ENCODE measurements around the gene ATRX. TPM values are rescaled to one million over a fixed set of nuclear protein-coding genes. Genes with fewer than 3 reads are reported as not detected.

Gene ATRX
- total and polyA plus RNA-seq, 12 donors, result 10.3 to 101 (median 67.1) TPM

- no peak overlapping the region for H3K27ac ChIP-seq
- intact Hi-C loops (cut with DNase I), result no loop called here
- no peak for DNase-seq
- H3K27me3 ChIP-seq, result no peaks in the 10 kb centered on the region
- H3K4me1 ChIP-seq (replicated peaks in 1 of 2), result no peaks in the 10 kb centered on the region
- H3K36me3 ChIP-seq (replicated peaks in 1 of 2), result no peaks in the 10 kb centered on the region
- TF ChIP-seq POLR2A (IDR thresholded peaks at IDR 0.05) (no peak), CTCF (IDR thresholded peaks at IDR 0.05) (no peak)
- no peak overlapping the region for H3K4me3 ChIP-seq
- H3K9me3 ChIP-seq (replicated peaks in 1 of 3), result no peaks in the 10 kb centered on the region
- WGBS, 4 donors, result 72 to 81% (median 76%) methylated on average over 9 to 10 of the region's 10 CpGs
These were observed 117.4 kb downstream of the ATRX start for GRCh38 chrX:77668391-77669237.

- peaks cover 0 to 7% of the 10 kb centered on the region in 2 donors for H3K36me3 ChIP-seq (replicated peaks in 1 of 2)
- no peak for DNase-seq
- 54 to 94% (median 81%) methylated on average over 3 of the region's 3 CpGs for WGBS, 4 donors
- no peaks in the 10 kb centered on the region for H3K27me3 ChIP-seq
- H3K4me1 ChIP-seq (replicated peaks in 1 of 2), result no peaks in the 10 kb centered on the region
- no peak overlapping the region for H3K4me3 ChIP-seq
- intact Hi-C loops (cut with DNase I), result no loop called here
- no peaks in the 10 kb centered on the region for H3K9me3 ChIP-seq (replicated peaks in 1 of 3)
- TF ChIP-seq POLR2A (IDR thresholded peaks at IDR 0.05) (no peak), CTCF (IDR thresholded peaks at IDR 0.05) (no peak)
- no peak overlapping the region for H3K27ac ChIP-seq
These were observed 127.1 kb downstream of the ATRX start for GRCh38 chrX:77658886-77659285.

- Histone ChIP-seq H3K4me1 (replicated peaks in 1 of 2) (no peaks in the 10 kb centered on the region), H3K27ac (no peak overlapping the region)
- intact Hi-C loops (cut with DNase I), result no loop called here
These were observed 133.9 kb downstream of the ATRX start for GRCh38 chrX:77652095-77652494.

GRCh38 chrX:77640702-77641101, 145.3 kb downstream of the ATRX start:
- Histone ChIP-seq H3K36me3 (replicated peaks in 1 of 2) (no peaks in the 10 kb centered on the region), H3K27ac (no peak overlapping the region), H3K4me3 (no peak overlapping the region), H3K4me1 (replicated peaks in 1 of 2) (no peaks in the 10 kb centered on the region), H3K9me3 (replicated peaks in 1 of 3) (peaks cover 0 to 8% (median 0%) of the 10 kb centered on the region in 3 donors), H3K27me3 (no peaks in the 10 kb centered on the region)
- TF ChIP-seq POLR2A (IDR thresholded peaks at IDR 0.05), result no peak
- TF ChIP-seq CTCF (IDR thresholded peaks at IDR 0.05), result no peak
- intact Hi-C loops (cut with DNase I), result no loop called here
- no peak for DNase-seq
- 81 to 96% (median 87%) methylated on average over 4 of the region's 4 CpGs for WGBS, 4 donors

More at GRCh38 chrX:77652095-77652494, 133.9 kb downstream of the ATRX start:
- WGBS, 4 donors, result 86 to 98% (median 92%) methylated on average over 5 of the region's 5 CpGs
- Histone ChIP-seq H3K9me3 (replicated peaks in 1 of 3) (no peaks in the 10 kb centered on the region), H3K4me3 (no peak overlapping the region), H3K36me3 (replicated peaks in 1 of 2) (peaks cover 0 to 6% of the 10 kb centered on the region in 2 donors), H3K27me3 (no peaks in the 10 kb centered on the region)
- TF ChIP-seq POLR2A (IDR thresholded peaks at IDR 0.05), result no peak
- TF ChIP-seq CTCF (IDR thresholded peaks at IDR 0.05), result no peak
- no peak for DNase-seq

All from adrenal gland (tissue), 12 donors.